Osteoblast (primary cell): ENCODE data around the gene FHDC1. TPM values are rescaled to one million over a fixed set of nuclear protein-coding genes. Genes with fewer than 3 reads are reported as not detected.

Source experiments
- DNase-seq: peaks from one replicate; pipeline ENCODE4 v3.0.0; 2011; ENCODE audit warnings: low spot score, mixed read lengths; ENCODE audit not compliant: insufficient read length; ENCODE audit errors: missing footprints
- H2AFZ ChIP-seq: 2 replicates; pipeline ENCODE4 v1.6.0; 2011; ENCODE audit warnings: mild to moderate bottlenecking, low read length
- H3K27ac ChIP-seq: 2 replicates; pipeline ENCODE4 v1.5.1; 2011; ENCODE audit warnings: mild to moderate bottlenecking, low read depth, low read length, moderate library complexity
- H3K27me3 ChIP-seq: 2 replicates; pipeline ENCODE4 v1.6.0; 2012; ENCODE audit warnings: mild to moderate bottlenecking, control low read depth, inconsistent platforms, low read length, moderate library complexity; ENCODE audit not compliant: insufficient read depth
- H3K36me3 ChIP-seq: 2 replicates; pipeline ENCODE4 v1.5.1; 2011; ENCODE audit warnings: mild to moderate bottlenecking, low read length, control low read depth, moderate library complexity; ENCODE audit not compliant: insufficient read depth
- H3K4me1 ChIP-seq: 2 replicates; pipeline ENCODE4 v1.5.1; 2011; ENCODE audit warnings: mild to moderate bottlenecking, low read length, control low read depth, moderate library complexity; ENCODE audit not compliant: insufficient read depth
- H3K4me2 ChIP-seq: 2 replicates; pipeline ENCODE4 v1.6.0; 2011; ENCODE audit warnings: mild to moderate bottlenecking, low read length; ENCODE audit not compliant: insufficient read depth
- H3K4me3 ChIP-seq: fragments of 200-600 bp; sonication (generic); 3 replicates; pipeline ENCODE4 v1.5.1; 2012; ENCODE audit warnings: mild to moderate bottlenecking, low read length, inconsistent platforms; ENCODE audit not compliant: insufficient read depth
- H3K79me2 ChIP-seq: 2 replicates; pipeline ENCODE4 v1.6.0; 2012; ENCODE audit warnings: mild to moderate bottlenecking, low read length, control low read depth, inconsistent platforms; ENCODE audit not compliant: insufficient read depth
- H3K9me3 ChIP-seq: 2 replicates; pipeline ENCODE4 v1.5.1; 2011; ENCODE audit warnings: low read depth, low read length, control low read depth
- H4K20me1 ChIP-seq: 2 replicates; pipeline ENCODE4 v1.6.0; 2012; ENCODE audit warnings: mild to moderate bottlenecking, low read length, control low read depth; ENCODE audit not compliant: insufficient read depth
- CTCF ChIP-seq: IDR thresholded peaks from 2 replicates; pipeline ENCODE4 v1.5.1; 2011; ENCODE audit warnings: mild to moderate bottlenecking, low read depth, low read length, moderate library complexity; ENCODE audit errors: extremely low read depth
- total RNA-seq: library from RNA; depleted of rRNA; stranded (reverse); fragments of >200 nt; gene quantifications from 2 replicates; pipeline ENCODE4 v1.2.3, GENCODE V29; 2012

Gene FHDC1
- total RNA-seq, 1 donor: 0.36 TPM

GRCh38 chr4:152979731-152980330 is 43.7 kb downstream of the FHDC1 start:
- Histone ChIP-seq H2AFZ (no peak overlapping the region), H3K4me3 (no peak overlapping the region), H3K4me2 (no peak overlapping the region), H3K27me3 (peaks cover 4% of the 10 kb centered on the region), H3K9me3 (no peaks in the 10 kb centered on the region), H3K36me3 (no peaks in the 10 kb centered on the region), H3K4me1 (peaks cover 7% of the 10 kb centered on the region), H3K27ac (no peak overlapping the region), H4K20me1 (no peaks in the 10 kb centered on the region), H3K79me2 (no peaks in the 10 kb centered on the region)
- no peak for TF ChIP-seq CTCF
- DNase-seq: no peak

GRCh38 chr4:152981278-152981677 is 45.2 kb downstream of the FHDC1 start:
- Histone ChIP-seq H3K4me2 (no peak overlapping the region), H3K4me3 (no peak overlapping the region), H2AFZ (no peak overlapping the region), H4K20me1 (no peaks in the 10 kb centered on the region), H3K79me2 (no peaks in the 10 kb centered on the region), H3K9me3 (no peaks in the 10 kb centered on the region), H3K27me3 (peaks cover 4% of the 10 kb centered on the region), H3K36me3 (no peaks in the 10 kb centered on the region), H3K27ac (no peak overlapping the region), H3K4me1 (peaks cover 7% of the 10 kb centered on the region)
- TF ChIP-seq CTCF: no peak
- no peak for DNase-seq

GRCh38 chr4:152981842-152982241 is 45.7 kb downstream of the FHDC1 start:
- no peak for DNase-seq
- TF ChIP-seq CTCF: no peak
- H3K4me3 ChIP-seq: no peak overlapping the region
- no peak overlapping the region for H2AFZ ChIP-seq
- H3K27me3 ChIP-seq: peaks cover 4% of the 10 kb centered on the region
- no peaks in the 10 kb centered on the region for H3K79me2 ChIP-seq
- no peaks in the 10 kb centered on the region for H3K9me3 ChIP-seq
- no peaks in the 10 kb centered on the region for H3K36me3 ChIP-seq
- H3K4me1 ChIP-seq: peaks cover 7% of the 10 kb centered on the region
- H3K4me2 ChIP-seq: no peak overlapping the region
- H3K27ac ChIP-seq: no peak overlapping the region
- H4K20me1 ChIP-seq: no peaks in the 10 kb centered on the region

GRCh38 chr4:152983221-152983620 is 47.1 kb downstream of the FHDC1 start:
- no peaks in the 10 kb centered on the region for H3K9me3 ChIP-seq
- no peak for DNase-seq

More at GRCh38 chr4:152983221-152983620, 47.1 kb downstream of the FHDC1 start:
- Histone ChIP-seq H3K27me3 (peaks cover 4% of the 10 kb centered on the region), H3K36me3 (no peaks in the 10 kb centered on the region), H2AFZ (no peak overlapping the region), H4K20me1 (no peaks in the 10 kb centered on the region), H3K27ac (no peak overlapping the region), H3K4me3 (no peak overlapping the region), H3K4me1 (peaks cover 7% of the 10 kb centered on the region), H3K79me2 (no peaks in the 10 kb centered on the region), H3K4me2 (no peak overlapping the region)
- TF ChIP-seq CTCF: no peak
